Measurements from ENCODE around the gene CD300E.

The CD300E gene

DNA sequence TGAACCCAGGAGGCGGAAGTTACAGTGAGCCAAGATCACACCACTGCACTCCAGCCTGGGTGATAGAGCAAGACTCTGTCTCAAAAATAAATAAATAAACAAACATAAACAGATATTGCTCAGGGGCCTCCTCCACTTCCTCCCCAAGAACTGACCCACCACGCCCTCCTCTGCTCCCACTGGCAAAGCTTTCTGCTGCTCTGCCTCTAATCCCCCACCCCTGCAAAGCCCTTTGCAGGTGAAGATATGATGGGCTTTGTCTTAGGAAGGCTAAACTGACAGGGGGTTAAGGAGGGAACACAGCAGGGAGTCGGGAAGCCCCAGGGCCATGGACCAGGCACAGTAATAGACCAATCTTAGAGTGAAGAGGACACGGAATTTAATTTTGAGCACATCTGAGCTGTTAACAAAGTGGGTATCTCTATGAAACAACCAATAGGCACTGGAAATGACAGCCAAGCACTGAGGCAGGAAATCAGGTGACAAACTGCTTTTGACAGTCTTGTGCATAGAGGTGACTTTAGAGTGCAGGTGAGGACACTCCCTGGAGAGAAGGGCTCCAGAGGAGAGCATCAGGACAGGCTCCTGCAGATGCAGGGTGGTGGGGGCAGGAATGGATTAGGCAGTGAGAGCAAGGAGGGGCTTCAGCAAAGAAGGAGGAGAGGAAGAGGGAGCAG, 25.1 kb downstream of the CD300E start:
- no peaks in the 10 kb centered on the region for H3K9me3 ChIP-seq (ENCODE audit: control insufficient read depth, low read length)
- peaks cover 53% of the 10 kb centered on the region for H3K27me3 ChIP-seq (replicated peaks; ENCODE audit: control insufficient read depth, insufficient read depth, low read length)
- H3K36me3 ChIP-seq (ENCODE audit: control insufficient read depth, insufficient read depth, low read length, severe bottlenecking), result no peaks in the 10 kb centered on the region
- no peak for DNase-seq (ENCODE audit: low read depth)
- H3K4me1 ChIP-seq (ENCODE audit: control insufficient read depth, insufficient read depth, low read length), result no peaks in the 10 kb centered on the region
- no peak overlapping the region for H3K9ac ChIP-seq (ENCODE audit: low read length)
- H3K4me3 ChIP-seq (ENCODE audit: low read length), result no peak overlapping the region

- Histone ChIP-seq H3K27me3 (replicated peaks; ENCODE audit: control insufficient read depth, insufficient read depth, low read length) (peaks cover 42% of the 10 kb centered on the region), H3K9me3 (ENCODE audit: control insufficient read depth, low read length) (no peaks in the 10 kb centered on the region), H3K4me1 (ENCODE audit: control insufficient read depth, insufficient read depth, low read length) (peaks cover 11% of the 10 kb centered on the region), H3K4me3 (ENCODE audit: low read length) (no peak overlapping the region), H3K9ac (ENCODE audit: low read length) (no peak overlapping the region), H3K36me3 (ENCODE audit: control insufficient read depth, insufficient read depth, low read length, severe bottlenecking) (no peaks in the 10 kb centered on the region)
- no peak for DNase-seq (ENCODE audit: low read depth)
Measured at GRCh38 chr17:74597069-74597790, 26.3 kb downstream of the CD300E start.

DNA sequence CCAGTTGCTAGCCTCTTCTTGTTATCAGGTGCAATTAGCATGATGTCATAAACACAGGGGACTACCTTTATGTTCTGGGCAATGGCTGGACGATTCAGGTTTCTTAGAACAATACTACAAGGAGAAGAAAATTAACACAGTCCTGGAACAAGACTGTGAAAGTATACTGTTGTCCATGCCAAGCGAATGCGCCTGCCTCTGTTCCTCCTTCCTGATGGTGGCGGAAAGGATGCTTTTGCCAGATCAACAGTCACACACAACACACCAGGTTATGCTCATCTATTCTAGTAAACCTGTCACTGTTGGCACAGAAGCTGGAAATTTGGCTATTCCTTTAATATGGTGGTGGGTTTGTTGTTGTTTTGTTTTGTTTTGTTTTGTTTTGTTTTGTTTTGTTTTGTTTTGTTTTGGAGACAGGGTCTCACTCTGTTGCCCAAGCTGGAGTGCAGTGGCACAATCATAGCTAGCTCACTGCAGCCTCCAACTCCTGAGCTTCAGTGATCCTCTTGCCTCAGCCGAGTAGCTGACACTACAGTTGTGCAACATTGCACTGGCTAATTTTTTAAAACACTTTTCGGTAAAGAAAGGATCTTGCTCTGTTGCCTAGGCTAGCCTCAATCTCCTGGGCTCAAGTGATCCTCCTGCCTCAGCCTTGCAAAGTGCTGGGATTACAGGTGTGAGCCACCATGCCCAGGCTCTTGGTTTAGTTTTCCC, 28.3 kb downstream of the CD300E start:
- H3K9ac ChIP-seq (ENCODE audit: low read length), result no peak overlapping the region

GRCh38 chr17:74592087-74592990, 31.2 kb downstream of the CD300E start, which contains the start of gene CD300LD:
TSS of gene CD300LD (minus strand) at chr17:74592283. CDS start at chr17:74592202, 81 bp downstream.
- H3K9ac ChIP-seq (ENCODE audit: low read length), result no peak within 1 kb of the TSS
- peaks cover 35% of the 10 kb centered on the region for H3K27me3 ChIP-seq (replicated peaks; ENCODE audit: control insufficient read depth, insufficient read depth, low read length)
- no peak for DNase-seq (ENCODE audit: low read depth)
- H3K9me3 ChIP-seq (ENCODE audit: control insufficient read depth, low read length), result peaks cover 12% of the 10 kb centered on the region
- no peak within 1 kb of the TSS for H3K4me3 ChIP-seq (ENCODE audit: low read length)
- H3K4me1 ChIP-seq (ENCODE audit: control insufficient read depth, insufficient read depth, low read length), result peaks cover 12% of the 10 kb centered on the region
- H3K36me3 ChIP-seq (ENCODE audit: control insufficient read depth, insufficient read depth, low read length, severe bottlenecking), result no peaks in the 10 kb centered on the region

More for the DNA sequence above, 28.3 kb downstream of the CD300E start:
- DNase-seq (ENCODE audit: low read depth), result no peak
- peaks cover 35% of the 10 kb centered on the region for H3K27me3 ChIP-seq (replicated peaks; ENCODE audit: control insufficient read depth, insufficient read depth, low read length)
- H3K9me3 ChIP-seq (ENCODE audit: control insufficient read depth, low read length), result peaks cover 5% of the 10 kb centered on the region
- peaks cover 12% of the 10 kb centered on the region for H3K4me1 ChIP-seq (ENCODE audit: control insufficient read depth, insufficient read depth, low read length)
- no peaks in the 10 kb centered on the region for H3K36me3 ChIP-seq (ENCODE audit: control insufficient read depth, insufficient read depth, low read length, severe bottlenecking)
- no peak overlapping the region for H3K4me3 ChIP-seq (ENCODE audit: low read length)

GRCh38 chr17:74591503-74591902, 32.0 kb downstream of the CD300E start:
- no peak for DNase-seq (ENCODE audit: low read depth)
- Histone ChIP-seq H3K27me3 (replicated peaks; ENCODE audit: control insufficient read depth, insufficient read depth, low read length) (peaks cover 33% of the 10 kb centered on the region), H3K9ac (ENCODE audit: low read length) (no peak overlapping the region), H3K36me3 (ENCODE audit: control insufficient read depth, insufficient read depth, low read length, severe bottlenecking) (no peaks in the 10 kb centered on the region), H3K4me1 (ENCODE audit: control insufficient read depth, insufficient read depth, low read length) (peaks cover 12% of the 10 kb centered on the region), H3K9me3 (ENCODE audit: control insufficient read depth, low read length) (peaks cover 12% of the 10 kb centered on the region), H3K4me3 (ENCODE audit: low read length) (no peak overlapping the region)

DNA sequence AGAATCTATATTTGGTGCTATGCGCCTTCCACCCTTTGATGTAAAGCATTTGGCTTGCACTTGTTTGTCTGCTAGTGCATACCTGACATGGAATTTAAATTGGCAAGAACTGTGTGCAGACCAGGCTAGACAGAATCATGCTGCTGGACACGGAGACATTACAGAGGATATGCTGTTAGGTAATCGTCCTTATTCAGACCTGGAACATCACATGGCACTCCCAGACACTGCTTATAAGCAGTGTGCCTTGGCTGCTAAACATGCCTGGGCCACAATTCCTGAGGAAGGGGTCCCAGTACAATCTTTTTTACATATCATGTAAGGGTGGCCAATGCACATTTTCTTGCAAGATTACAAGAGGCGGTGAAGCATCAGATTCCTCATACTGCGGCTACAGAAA, 37.8 kb downstream of the CD300E start:
- no peak for DNase-seq (ENCODE audit: low read depth)
- Histone ChIP-seq H3K4me3 (ENCODE audit: low read length) (no peak overlapping the region), H3K4me1 (ENCODE audit: control insufficient read depth, insufficient read depth, low read length) (no peaks in the 10 kb centered on the region), H3K9ac (ENCODE audit: low read length) (no peak overlapping the region), H3K36me3 (ENCODE audit: control insufficient read depth, insufficient read depth, low read length, severe bottlenecking) (no peaks in the 10 kb centered on the region), H3K27me3 (replicated peaks; ENCODE audit: control insufficient read depth, insufficient read depth, low read length) (peaks cover 33% of the 10 kb centered on the region), H3K9me3 (ENCODE audit: control insufficient read depth, low read length) (peaks cover 16% of the 10 kb centered on the region)

GRCh38 chr17:74584292-74585060, 39.1 kb downstream of the CD300E start:
- Histone ChIP-seq H3K27me3 (replicated peaks; ENCODE audit: control insufficient read depth, insufficient read depth, low read length) (peaks cover 33% of the 10 kb centered on the region), H3K9ac (ENCODE audit: low read length) (no peak overlapping the region), H3K9me3 (ENCODE audit: control insufficient read depth, low read length) (peaks cover 15% of the 10 kb centered on the region), H3K36me3 (ENCODE audit: control insufficient read depth, insufficient read depth, low read length, severe bottlenecking) (no peaks in the 10 kb centered on the region), H3K4me1 (ENCODE audit: control insufficient read depth, insufficient read depth, low read length) (no peaks in the 10 kb centered on the region), H3K4me3 (ENCODE audit: low read length) (no peak overlapping the region)
- DNase-seq (ENCODE audit: low read depth), result no peak

- peaks cover 35% of the 10 kb centered on the region for H3K27me3 ChIP-seq (replicated peaks; ENCODE audit: control insufficient read depth, insufficient read depth, low read length)
Measured at GRCh38 chr17:74582633-74583032, 40.9 kb downstream of the CD300E start.

DNA sequence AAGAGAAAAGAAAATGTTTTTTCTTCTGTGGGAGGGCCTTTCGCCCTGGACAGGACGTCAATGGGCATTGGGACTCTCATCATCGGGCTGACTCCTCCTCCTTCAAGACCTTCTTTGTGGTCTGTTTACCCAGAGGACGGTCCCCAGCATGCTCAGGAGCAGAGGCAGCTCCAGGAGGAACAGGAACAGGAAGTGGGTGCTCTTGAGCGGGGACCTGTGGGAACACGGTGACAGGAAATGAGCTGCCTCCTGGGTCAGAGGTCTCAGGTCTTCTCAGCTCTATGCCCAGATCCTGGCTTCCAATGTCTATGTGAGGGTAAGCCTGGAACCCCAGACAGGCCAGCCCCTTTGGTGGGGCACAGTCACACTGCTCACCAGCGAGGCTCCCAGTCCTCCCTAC, 43.6 kb downstream of the CD300E start:
- no peak overlapping the region for H3K9ac ChIP-seq (ENCODE audit: low read length)
- no peaks in the 10 kb centered on the region for H3K4me1 ChIP-seq (ENCODE audit: control insufficient read depth, insufficient read depth, low read length)
- peaks cover 7% of the 10 kb centered on the region for H3K9me3 ChIP-seq (ENCODE audit: control insufficient read depth, low read length)
- DNase-seq (ENCODE audit: low read depth), result no peak
- peaks cover 35% of the 10 kb centered on the region for H3K27me3 ChIP-seq (replicated peaks; ENCODE audit: control insufficient read depth, insufficient read depth, low read length)
- no peak overlapping the region for H3K4me3 ChIP-seq (ENCODE audit: low read length)
- no peaks in the 10 kb centered on the region for H3K36me3 ChIP-seq (ENCODE audit: control insufficient read depth, insufficient read depth, low read length, severe bottlenecking)

More at GRCh38 chr17:74582633-74583032, 40.9 kb downstream of the CD300E start:
- no peak overlapping the region for H3K9ac ChIP-seq (ENCODE audit: low read length)
- H3K9me3 ChIP-seq (ENCODE audit: control insufficient read depth, low read length), result peaks cover 9% of the 10 kb centered on the region
- no peaks in the 10 kb centered on the region for H3K4me1 ChIP-seq (ENCODE audit: control insufficient read depth, insufficient read depth, low read length)
- H3K4me3 ChIP-seq (ENCODE audit: low read length), result no peak overlapping the region
- H3K36me3 ChIP-seq (ENCODE audit: control insufficient read depth, insufficient read depth, low read length, severe bottlenecking), result no peaks in the 10 kb centered on the region
- DNase-seq (ENCODE audit: low read depth), result no peak

- Histone ChIP-seq H3K4me1 (ENCODE audit: control insufficient read depth, insufficient read depth, low read length) (no peaks in the 10 kb centered on the region), H3K27me3 (replicated peaks; ENCODE audit: control insufficient read depth, insufficient read depth, low read length) (peaks cover 35% of the 10 kb centered on the region), H3K36me3 (ENCODE audit: control insufficient read depth, insufficient read depth, low read length, severe bottlenecking) (no peaks in the 10 kb centered on the region), H3K9me3 (ENCODE audit: control insufficient read depth, low read length) (no peaks in the 10 kb centered on the region), H3K9ac (ENCODE audit: low read length) (no peak overlapping the region), H3K4me3 (ENCODE audit: low read length) (no peak overlapping the region)
- DNase-seq (ENCODE audit: low read depth), result no peak
Measured at GRCh38 chr17:74578979-74579378, 44.6 kb downstream of the CD300E start.

Data from adipocyte (in vitro differentiated cells).